Suppressor macrophage treated with lipopolysaccharide for 1 hour (primary cell): ENCODE data around the gene MR1.
A peak's percentile ranks its signal among the peaks of the same experiment; 100 is the strongest.

Experiments used
- DNase-seq, 3 donors: peaks; one replicate each; pipeline ENCODE4 v3.0.0-alpha.2; 2020 to 2022

The MR1 gene

GRCh38 chr1:181033799-181034451 is at the start of gene MR1:
TSS of gene MR1 (plus strand) at chr1:181033983. CDS start at chr1:181034008, 25 bp downstream.
- DNase-seq = peak; percentile 76 to 93 (median 89)

- no peak for DNase-seq
These were observed 45.5 kb upstream of the MR1 start for GRCh38 chr1:180988253-180988752.

GRCh38 chr1:180994262-180994661 is 39.5 kb upstream of the MR1 start:
- peak; percentile 59 to 80 (median 72) for DNase-seq

- DNase-seq = no peak
These were observed 35.8 kb upstream of the MR1 start for GRCh38 chr1:180997843-180998504.

GRCh38 chr1:181001091-181001780 is 32.5 kb upstream of the MR1 start:
- DNase-seq = no peak

- DNase-seq = no peak
These were observed 31.1 kb upstream of the MR1 start for GRCh38 chr1:181002582-181003172.

- DNase-seq = no peak
These were observed 23.0 kb upstream of the MR1 start for GRCh38 chr1:181010789-181011188.

- DNase-seq = no peak
These were observed 22.2 kb upstream of the MR1 start for GRCh38 chr1:181011301-181012202.

GRCh38 chr1:181012203-181012745 is 21.5 kb upstream of the MR1 start:
- DNase-seq = no peak

GRCh38 chr1:181013144-181013543 is 20.6 kb upstream of the MR1 start:
- peak; percentile 30 to 59 (median 57) for DNase-seq

- DNase-seq = no peak
These were observed 19.1 kb upstream of the MR1 start for GRCh38 chr1:181014477-181015250.

GRCh38 chr1:181015251-181015615 is 18.6 kb upstream of the MR1 start:
- peak; percentile 77 to 93 (median 93) for DNase-seq

GRCh38 chr1:181016563-181016962 is 17.2 kb upstream of the MR1 start:
- DNase-seq = peak in 2 of 3 donors; percentile 34 to 59

GRCh38 chr1:181018901-181019681 is 14.7 kb upstream of the MR1 start:
- DNase-seq = peak; percentile 37 to 52 (median 44)

- DNase-seq = no peak
These were observed 12.6 kb upstream of the MR1 start for GRCh38 chr1:181021159-181021558.

GRCh38 chr1:181021811-181022434 is 11.9 kb upstream of the MR1 start:
- peak; percentile 91 to 93 (median 92) for DNase-seq

GRCh38 chr1:181023265-181024057 is 10.3 kb upstream of the MR1 start:
- DNase-seq = no peak

- no peak for DNase-seq
These were observed 5.6 kb upstream of the MR1 start for GRCh38 chr1:181028196-181028595.

GRCh38 chr1:181028615-181029014 is 5.2 kb upstream of the MR1 start:
- DNase-seq = peak in 2 of 3 donors; percentile 38 to 49
